GM12874 (cell line): Measurements from ENCODE around the gene DRAXIN.

ENCODE experiments used
- CTCF ChIP-seq: IDR thresholded peaks from 2 replicates; pipeline ENCODE4 v1.5.1; 2011; ENCODE audit warnings: low read depth, mild to moderate bottlenecking, control low read depth, low read length, moderate library complexity; ENCODE audit not compliant: insufficient read depth

Gene DRAXIN

GRCh38 chr1:11691928-11692711 is 610 bp downstream of the DRAXIN start:
- TF ChIP-seq CTCF: no peak

GRCh38 chr1:11693024-11693590 is 1.6 kb downstream of the DRAXIN start:
- no peak for TF ChIP-seq CTCF

GRCh38 chr1:11693917-11694316 is 2.4 kb downstream of the DRAXIN start:
- TF ChIP-seq CTCF: no peak

GRCh38 chr1:11695861-11696260 is 4.4 kb downstream of the DRAXIN start:
- TF ChIP-seq CTCF: no peak

GRCh38 chr1:11697188-11697892 is 5.8 kb downstream of the DRAXIN start:
- no peak for TF ChIP-seq CTCF

GRCh38 chr1:11697893-11698210 is 6.3 kb downstream of the DRAXIN start:
- no peak for TF ChIP-seq CTCF

- TF ChIP-seq CTCF: no peak
Measured at GRCh38 chr1:11700601-11701467, 9.3 kb downstream of the DRAXIN start.
